HuH-7 (cell line): Measurements from ENCODE around the gene GAK.
"Not testable (repeated sequence)": the region's sequence is repeated elsewhere in the genome, so short reads cannot be mapped to it uniquely, and the experiment has no call there.

ENCODE experiments used
- DNase-seq: peaks from one replicate; pipeline ENCODE4 v3.0.0; 2011; ENCODE audit warnings: low spot score

GAK gene

DNA sequence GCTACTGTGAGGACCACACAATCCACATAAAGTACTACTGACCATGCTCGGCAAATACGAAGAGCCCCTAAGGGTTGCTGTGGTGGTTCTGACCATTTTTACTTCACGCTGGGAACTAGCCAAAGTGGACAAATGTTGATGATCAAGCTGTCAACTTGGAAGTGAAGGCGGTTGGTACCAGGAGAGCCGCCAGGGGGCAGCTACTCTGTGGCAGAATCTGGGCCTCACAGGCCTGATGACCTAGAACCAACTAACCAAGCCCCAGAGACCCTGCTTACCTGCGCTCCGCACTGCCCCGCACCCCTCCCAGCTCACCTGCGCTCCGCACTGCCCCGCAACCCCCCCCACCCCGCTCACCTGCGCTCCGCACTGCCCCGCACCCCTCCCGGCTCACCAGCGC, 5.6 kb downstream of the GAK start:
- peak; percentile 62 for DNase-seq

DNA sequence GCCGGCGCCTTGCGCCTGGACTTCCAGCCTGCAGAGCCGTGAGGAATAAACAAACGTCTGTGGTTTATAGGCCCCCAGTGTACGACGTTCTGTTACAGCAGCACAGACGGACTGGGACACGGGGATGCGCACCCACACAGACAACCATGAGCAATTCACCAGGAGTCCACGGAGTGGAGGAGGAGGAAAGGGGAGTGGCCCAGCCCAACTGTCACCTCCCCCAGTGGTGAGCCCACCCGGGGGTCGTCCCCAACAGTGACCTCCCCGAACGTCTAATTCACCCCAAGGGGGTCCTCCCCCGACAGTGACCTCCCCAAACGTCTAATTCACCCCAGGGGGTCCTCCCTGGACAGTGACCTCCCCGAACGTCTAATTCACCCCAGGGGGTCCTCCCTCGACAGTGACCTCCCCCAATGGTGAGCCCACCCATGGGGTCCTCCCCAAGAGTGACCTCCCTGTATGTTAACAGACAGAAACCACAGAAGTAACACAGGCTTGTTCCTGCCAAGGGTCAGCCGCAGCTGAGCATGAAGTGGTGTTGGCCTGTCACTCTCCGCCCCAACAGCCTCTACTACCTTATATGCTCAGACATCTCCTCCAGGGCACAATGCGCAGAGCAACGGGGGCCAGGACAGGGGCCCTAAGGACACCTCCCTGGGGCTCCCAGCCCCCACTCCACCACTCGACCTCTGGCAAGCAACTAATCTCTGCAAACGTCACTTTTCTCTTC, 6.2 kb downstream of the GAK start:
- DNase-seq, result no peak

DNA sequence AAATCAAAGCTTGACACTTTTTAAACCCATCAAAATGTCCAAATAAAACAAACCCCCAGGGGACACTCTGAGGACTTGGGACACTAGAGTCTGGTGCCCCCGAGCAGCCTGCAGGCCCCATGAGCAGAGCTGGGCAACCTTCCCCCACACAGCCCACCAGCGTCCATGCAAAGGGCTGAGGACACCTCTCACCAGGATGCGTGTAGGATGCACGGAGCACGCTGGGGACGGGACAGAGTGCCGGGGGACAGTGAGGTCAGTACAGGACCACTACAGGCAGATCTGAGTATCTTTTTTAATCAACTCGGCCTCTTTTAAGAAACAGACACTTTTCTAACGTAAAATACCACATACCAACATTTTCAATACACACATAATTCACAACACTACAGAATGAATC, 6.9 kb downstream of the GAK start:
- no peak for DNase-seq

DNA sequence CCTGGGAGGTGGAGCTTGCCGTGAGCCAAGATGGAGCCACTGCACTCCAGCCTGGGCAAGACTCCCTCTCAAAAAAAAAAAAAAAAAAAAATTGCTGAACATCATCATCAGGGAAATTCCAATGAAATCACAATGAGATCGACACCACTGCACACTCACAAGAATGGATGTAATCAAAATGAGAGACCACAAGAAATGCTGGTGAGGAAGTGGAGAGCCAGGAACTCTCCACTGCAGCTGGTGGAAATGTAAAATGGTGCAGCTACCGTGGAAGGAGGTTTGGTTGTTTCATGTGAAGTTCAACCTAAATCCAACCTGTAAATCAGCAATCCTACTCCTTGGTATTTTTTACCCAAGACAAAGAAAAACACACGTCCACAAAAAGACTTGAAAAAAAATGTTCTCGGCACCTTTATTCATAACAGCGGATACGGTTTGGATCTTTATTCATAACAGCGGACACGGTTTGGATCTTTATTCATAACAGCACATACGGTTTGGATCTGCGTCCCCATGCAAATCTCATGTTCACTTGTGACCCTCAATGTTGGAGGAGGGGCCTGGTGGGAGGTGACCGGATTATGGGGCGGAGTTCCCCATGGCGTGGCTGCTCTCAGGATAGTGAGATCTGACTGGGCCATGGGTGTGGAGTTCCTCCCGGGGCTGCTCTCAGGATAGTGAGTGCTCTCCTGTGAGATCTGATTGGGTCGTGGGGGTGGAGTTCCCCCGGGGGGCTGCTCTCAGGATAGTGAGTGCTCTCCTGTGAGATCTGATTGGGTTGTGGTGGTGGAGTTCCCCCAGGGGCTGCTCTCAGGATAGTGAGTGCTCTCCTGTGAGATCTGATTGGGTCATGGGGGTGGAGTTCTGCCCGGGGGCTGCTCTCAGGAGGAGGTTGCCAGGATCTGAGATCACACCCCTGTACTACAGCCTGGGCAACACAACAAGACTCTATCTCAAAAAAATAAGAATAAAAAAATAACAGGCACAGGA, 7.7 kb downstream of the GAK start:
- no peak for DNase-seq

DNA sequence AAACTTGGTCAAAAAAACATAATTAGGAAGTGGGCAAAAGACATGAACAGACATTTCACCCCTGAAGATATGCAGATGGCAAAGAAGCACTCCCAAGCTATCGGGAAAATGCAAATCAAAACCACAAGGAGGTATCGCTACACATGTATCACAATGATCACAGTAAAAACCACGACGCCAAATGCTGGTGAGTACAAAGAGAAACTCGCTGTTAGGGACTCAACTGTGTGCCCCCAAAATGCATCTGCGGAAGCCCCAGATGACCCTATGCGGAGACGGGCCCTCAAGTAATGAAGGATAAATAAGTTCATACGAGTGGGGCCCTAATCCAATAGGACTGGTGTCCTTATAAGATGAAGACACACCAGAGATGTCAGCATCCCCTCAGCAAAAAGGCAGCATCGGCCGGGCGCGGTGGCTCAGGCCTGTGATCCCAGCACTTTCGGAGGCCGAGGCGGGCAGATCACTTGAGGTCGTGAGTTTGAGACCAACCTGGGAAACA, 10.2 kb downstream of the GAK start:
- DNase-seq, result no peak

DNA sequence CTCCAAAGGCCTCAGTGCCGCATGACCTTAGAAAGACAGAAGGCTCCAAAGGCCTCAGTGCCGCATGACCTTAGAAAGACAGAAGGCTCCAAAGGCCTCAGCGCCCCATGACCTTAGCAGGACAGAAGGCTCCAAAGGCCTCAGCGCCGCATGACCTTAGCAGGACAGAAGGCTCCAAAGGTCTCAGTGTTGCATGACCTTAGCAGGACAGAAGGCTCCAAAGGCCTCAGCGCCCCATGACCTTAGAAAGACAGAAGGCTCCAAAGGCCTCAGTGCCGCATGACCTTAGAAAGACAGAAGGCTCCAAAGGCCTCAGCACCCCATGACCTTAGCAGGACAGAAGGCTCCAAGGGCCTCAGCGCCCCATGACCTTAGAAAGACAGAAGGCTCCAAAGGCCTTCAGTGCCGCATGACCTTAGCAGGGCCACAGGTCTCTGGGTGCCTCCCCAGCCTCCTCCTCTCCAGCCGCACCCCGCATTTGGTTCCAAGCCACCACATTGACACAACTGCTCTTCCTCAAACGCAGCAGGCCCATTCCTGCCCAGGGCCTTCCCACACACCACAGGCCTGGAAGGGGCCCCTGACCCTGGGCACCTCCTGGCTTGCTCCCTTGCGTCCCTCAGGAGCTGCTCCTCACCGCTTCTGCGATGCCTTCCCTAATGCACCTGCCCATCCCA, 13.0 kb downstream of the GAK start:
- DNase-seq, result not testable (repeated sequence)

DNA sequence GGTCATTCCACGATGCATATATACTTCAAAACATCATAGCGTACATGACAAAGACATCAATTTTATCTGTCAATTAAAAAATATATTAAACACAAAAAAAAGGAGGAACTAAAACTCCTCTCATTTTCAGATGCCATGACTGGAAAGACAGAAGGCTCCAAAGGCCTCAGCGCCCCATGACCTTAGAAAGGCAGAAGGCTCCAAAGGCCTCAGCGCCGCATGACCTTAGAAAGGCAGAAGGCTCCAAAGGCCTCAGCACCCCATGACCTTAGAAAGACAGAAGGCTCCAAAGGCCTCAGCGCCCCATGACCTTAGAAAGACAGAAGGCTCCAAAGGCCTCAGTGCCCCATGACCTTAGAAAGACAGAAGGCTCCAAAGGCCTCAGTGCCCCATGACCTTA, 13.5 kb downstream of the GAK start:
- DNase-seq, result not testable (repeated sequence)

DNA sequence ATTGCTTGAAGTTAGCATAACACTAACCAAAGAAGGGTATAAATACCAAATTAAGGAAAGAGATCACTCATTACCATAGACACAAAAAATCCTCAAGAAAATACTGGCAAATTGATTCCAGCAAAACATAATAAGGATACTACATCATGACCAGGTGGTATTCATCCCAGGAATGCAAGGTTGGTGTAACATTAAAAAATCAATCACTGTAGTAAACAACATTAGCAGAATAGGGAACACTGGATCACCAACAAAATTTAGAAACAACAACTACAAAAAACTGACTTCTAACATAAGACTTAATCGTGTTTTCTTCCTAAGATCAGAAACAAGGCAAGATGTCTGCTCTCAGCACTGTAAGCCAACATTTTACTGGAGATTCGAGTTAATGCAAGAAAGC, 14.1 kb downstream of the GAK start:
- no peak for DNase-seq

DNA sequence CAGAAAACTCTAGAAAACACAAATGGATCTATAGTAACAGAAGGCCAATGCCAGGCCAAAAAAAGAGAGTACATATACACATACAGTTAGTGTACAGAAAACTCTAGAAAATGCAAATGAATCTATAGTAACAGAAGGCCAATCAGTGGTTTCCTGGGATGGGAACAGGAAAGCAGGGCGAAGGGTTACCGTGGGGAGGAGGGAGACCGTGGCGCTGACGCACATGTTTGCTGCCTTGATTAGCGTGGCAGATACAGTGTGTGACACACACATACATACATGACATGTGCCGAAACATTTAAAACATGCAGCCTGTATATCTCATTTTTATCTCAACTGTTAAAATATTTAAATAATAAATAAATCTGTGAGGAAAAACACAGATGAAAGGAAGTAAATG, 14.7 kb downstream of the GAK start:
- DNase-seq, result no peak

DNA sequence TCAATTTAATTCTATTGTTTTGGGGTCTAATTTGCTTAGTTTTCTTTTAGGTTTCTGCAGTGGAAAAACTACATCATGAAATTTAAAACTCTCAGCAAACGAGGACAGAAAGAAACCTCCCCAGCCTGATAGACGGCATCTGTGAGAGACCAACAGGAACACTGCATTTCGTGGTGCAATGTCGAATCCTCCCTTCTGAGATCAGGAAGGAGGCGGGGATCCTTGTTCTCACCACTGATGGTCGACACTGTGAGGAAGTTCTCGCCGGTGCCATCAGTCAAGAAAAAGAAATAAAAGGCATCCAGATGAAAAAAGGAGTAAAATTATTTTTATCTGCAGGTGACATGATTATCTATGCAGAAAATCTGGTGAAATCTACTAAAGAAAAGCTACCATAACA, 16.5 kb downstream of the GAK start:
- DNase-seq, result no peak

DNA sequence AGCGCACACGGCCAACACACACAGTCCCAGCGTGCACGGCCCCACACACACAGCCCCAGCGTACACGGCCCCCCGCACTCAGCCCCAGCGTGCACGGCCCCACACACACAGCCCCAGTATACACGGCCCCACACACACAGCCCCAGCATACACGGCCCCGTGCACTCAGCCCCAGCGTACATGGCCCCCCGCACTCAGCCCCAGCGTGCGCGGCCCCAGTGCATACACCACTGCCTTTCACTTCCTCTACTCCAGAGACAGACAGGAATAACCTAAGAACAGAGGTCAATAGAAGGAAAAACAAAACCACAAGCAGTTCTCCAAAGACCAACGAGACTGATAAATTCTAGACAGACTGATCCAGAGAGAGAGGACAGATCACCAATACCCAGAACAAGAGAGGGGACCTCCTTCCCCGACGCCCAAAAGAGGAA, 17.1 kb downstream of the GAK start:
- no peak for DNase-seq

DNA sequence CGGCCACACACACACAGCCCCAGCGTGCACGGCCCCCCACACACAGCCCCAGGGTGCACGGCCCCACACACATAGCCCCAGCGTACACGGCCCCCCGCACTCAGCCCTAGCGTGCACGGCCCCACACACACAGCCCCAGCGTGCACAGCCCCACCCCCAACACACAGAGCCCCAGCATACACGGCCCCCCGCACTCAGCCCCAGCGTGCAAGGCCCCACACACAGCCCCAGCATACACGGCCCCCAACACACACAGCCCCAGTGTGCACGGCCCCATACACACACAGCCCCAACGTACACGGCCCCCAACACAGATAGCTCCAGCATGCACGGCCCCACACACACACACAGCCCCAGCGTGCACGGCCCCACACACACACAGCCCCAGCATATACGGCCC, 17.6 kb downstream of the GAK start:
- no peak for DNase-seq

DNA sequence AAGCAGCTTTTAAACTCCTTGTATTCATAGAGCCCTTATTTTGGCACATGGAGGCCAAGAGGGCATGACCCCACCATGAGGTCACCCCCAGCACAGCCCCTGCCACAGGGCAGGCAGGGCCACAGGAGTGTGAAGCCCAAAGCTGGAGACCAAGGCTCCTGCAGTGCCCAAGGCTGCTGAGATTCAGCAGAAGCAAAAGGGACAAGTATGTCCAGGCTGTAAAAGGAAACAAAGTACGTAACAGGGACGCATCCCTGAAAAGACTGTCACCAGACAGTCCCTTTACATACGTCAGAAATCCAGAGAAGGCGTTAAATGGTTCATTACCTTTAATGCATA, 18.9 kb downstream of the GAK start:
- DNase-seq, result no peak

DNA sequence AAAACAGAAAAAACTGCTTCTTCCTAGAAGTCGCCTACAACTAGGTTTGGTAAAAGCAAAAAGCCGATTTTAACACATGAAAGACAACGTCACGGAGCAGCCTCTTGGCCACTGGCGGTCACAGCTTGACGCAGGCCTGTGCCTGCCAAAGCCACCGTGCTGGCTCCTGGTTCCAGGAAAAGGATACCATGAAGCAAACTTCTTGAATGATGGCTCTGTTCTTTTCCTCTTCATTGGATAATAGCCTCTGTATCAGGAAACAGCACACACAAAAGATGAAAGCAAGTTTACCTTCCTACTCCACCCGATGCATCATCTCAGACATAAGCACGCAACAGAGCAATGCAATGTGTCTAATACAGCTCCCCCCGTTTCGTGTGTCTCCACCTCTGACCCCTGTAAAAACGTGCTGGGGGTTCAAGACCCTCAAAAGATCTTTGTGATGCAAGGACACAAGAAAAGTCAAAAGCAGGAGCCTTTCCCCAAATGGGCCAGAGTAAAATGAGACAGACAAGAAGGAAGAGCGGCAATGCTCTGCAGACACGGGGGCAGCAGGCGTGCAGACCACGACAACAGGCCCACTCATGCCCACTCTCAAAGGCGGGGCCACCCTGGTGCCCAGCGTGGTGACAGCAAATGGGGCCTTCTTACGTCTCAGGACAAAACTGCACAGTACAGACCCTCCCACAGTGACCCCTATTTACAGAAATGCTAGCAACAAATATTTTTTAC, 19.4 kb downstream of the GAK start:
- no peak for DNase-seq

DNA sequence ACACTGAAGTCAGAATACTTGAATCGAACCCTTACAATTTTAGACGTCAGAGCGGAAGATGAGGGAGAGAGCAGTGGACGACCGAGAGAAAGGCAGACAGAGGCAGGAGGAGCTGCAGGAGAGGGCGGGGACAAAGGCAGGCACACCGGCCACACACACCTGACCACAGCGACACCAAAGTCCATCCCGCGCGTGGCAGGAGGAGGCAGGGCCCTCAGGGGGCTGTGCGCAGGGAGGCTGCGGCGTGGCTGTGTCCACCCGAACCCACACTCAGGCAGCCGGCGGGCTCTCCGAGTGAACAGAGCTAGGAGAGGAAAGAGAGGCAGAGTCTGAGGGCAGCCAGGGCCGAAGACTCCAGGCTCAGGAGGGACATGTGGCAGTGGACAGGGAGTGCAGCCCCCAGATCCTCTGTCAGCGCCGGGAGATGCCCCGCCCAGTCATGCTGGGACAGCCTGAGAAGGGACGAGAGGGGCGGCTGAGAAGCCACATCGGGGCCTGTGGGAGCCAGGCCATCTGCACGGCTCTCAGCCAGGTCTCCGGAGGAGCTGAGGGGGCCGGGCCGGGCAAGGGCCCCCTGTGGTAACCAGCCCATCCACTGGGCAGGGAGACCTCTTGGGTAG, 20.1 kb downstream of the GAK start:
- DNase-seq, result no peak

DNA sequence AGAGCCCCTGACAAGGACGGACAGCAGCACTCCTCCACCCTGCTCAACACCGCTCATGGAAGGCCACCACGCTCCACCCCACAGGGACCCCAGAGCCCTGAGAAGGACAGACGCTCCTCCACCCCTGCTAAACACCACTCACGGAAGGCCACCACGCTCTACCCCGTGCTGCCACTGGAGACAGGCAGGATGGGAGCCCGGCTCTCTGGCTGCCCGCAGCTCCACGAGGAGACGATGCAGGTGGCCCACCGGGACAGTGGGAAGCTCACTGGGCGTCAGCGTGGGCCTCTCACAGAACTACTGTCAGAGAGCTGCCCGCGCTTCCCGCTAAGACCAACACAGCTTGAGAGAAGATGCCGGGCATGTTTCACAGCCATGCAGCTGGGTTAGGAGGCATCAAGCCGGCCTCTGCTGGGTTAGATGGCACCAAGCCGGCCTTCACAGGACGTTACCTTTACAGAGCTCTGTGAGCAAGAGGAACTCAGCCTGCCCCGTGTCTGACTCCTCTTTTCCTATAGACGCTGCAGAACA, 20.8 kb downstream of the GAK start:
- no peak for DNase-seq

DNA sequence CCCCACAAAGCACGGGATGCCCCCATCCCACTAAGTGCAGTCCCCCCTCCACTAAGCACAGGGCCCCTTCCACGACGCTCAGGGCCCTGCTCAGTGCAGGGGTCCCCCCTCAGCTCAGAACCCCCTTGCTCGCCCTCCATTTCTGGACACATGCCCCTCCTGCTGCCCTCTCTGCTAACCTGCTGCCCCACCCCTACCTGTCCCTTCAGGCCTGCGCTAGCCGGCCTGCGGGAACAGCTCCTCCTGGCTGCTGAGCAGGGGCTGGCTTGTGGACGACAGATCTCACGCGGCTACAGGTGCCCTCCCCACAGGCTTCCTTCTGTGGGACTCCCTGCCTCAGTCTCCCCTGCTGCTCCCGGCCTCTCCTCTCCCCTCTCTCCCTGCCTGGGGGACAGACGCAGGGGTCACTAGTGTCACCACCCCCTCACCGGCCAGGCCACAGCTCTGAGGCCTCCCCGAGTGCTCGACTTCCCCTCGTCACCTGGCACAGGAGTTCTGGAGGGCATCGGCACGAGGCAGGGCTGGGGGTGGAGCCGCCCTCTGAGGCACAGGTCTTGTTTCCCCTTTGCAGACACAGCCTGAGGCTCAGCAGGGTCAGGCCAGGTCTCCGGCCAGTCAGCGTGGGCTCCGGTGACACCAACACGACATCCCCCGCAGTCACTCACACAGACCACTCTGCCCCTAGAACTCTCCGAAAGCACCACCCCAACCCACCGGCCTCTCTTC, 21.6 kb downstream of the GAK start:
- DNase-seq, result no peak

DNA sequence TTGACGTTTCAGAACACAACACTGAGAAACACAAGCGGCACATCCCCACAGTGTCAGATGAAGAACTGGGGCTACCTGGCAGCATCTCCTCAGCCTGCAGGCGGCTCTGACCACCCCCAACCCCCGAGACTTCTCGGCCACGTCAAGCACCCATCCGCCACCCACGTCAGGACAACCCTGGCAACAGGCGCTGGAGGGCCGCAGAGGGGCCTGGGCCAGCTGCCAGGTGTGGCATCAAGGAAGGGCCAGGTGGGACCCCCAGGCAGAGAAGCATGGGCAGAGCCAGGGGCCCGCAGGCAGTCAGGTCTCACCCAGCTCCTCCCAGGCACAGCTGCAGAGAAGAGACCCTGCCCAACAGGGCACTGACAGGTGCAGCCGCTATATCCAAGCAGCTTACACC, 22.3 kb downstream of the GAK start:
- no peak for DNase-seq

DNA sequence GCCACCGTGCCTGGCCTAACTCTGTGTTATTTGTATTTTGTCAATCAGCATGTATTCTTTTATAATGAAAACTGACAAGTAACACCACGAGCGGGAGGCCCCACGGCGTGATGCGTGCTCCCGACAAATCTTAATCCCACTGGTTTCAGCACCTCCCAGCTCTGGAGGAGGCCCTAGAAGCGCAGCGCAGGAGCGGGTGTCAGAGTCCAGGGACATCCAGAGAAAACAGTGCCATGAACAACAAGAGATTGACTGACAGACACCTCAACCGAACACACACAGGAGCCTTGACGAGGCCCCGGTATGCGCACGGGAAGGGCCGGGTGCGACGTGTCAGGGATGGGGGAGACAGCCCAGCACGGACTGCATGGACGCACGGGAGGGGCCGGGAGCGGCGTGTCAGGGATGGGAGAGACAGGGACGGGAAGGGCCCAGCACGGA, 23.0 kb downstream of the GAK start:
- DNase-seq, result no peak

DNA sequence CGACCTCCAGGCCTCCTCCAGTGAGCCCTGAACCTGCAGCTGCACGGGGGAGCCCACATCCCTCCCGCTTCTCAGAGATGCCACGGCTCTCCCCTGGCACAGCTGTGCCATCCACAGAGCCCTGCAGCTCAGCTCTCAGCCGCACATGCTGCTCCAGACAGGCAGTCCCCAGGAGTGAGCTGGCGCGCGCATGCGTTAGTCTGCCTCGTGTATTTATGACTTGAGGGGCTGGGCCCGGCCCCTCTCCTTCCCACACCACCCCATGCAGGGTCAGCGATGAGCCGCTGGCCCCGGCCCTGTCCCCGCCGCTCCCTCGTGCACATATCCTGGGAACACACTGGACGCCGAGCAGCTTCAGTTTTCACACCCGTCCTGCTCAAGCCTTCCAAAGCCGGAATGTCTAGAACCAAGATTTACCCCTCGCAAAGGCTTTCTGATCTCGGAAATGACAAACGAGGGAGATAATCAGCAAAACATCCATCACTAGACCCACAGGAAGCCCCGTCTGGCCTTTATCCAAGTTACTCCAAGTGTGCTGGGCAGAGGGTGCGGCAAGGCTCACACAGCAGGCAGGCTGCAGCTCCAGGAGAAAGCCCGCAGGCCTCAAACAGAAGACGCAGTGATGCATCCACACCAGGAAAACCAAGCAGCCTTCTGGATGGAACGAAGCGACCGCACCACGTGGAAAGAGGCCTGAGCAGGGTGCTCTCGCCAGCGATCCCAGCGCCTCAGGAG, 24.3 kb downstream of the GAK start:
- no peak for DNase-seq
